ENCODE results near the gene RFTN1. TPM values are rescaled to one million over a fixed set of nuclear protein-coding genes. Genes with fewer than 3 reads are reported as not detected.
"Not testable (repeated sequence)": the region's sequence is repeated elsewhere in the genome, so short reads cannot be mapped to it uniquely, and the experiment has no call there.

The RFTN1 gene
- polyA plus RNA-seq, 2 donors = 2.1 to 3.7 TPM

DNA sequence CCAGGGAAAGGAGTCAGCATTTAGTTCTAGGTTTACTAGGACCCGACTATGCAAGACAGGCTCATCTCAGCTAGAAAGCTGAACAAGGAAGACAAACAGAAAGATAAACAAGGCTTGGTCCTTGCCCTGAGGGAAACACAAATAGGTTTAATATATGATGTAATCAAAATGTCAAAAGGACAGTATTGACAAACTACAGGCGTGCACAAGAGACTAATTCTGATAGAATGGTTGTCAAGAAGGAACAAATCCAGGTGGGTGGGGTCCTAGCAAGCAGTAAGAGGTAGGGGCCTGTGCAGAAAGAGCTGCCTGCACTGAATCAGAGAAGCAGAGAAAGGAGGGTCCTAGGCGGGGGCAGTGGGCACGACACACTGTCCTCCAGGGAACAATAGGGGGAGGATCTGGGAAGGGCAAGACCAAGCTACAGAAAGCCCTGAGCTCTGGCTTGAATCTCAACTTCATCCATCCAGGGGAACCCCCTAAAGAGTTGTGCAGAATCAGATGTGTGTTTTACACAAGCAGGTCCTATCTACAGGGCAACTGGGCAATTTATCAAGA, 23.4 kb downstream of the RFTN1 start:
- WGBS, 2 donors = 58 to 60% methylated on average over 4 of the region's 4 CpGs
- H3K4me1 ChIP-seq (ENCODE audit: control insufficient read depth in 2 of 2, insufficient read depth in 2 of 2, low read length in 1 of 2) = no peaks in the 10 kb centered on the region
- H3K27me3 ChIP-seq (ENCODE audit: control insufficient read depth in 1 of 2, insufficient read depth in 2 of 2, low read length in 2 of 2) = no peaks in the 10 kb centered on the region
- no peaks in the 10 kb centered on the region for H3K36me3 ChIP-seq (ENCODE audit: control insufficient read depth in 2 of 2, insufficient read depth in 2 of 2, low read length in 1 of 2)
- H3K4me3 ChIP-seq (ENCODE audit: low read depth in 1 of 2, low read length in 2 of 2) = no peak overlapping the region
- no peaks in the 10 kb centered on the region for H3K9me3 ChIP-seq (ENCODE audit: control insufficient read depth in 2 of 2, insufficient read depth in 1 of 2, low read depth in 1 of 2, low read length in 1 of 2)
- no peak overlapping the region for H3K27ac ChIP-seq (ENCODE audit: low read depth in 2 of 2, low read length in 1 of 2)

DNA sequence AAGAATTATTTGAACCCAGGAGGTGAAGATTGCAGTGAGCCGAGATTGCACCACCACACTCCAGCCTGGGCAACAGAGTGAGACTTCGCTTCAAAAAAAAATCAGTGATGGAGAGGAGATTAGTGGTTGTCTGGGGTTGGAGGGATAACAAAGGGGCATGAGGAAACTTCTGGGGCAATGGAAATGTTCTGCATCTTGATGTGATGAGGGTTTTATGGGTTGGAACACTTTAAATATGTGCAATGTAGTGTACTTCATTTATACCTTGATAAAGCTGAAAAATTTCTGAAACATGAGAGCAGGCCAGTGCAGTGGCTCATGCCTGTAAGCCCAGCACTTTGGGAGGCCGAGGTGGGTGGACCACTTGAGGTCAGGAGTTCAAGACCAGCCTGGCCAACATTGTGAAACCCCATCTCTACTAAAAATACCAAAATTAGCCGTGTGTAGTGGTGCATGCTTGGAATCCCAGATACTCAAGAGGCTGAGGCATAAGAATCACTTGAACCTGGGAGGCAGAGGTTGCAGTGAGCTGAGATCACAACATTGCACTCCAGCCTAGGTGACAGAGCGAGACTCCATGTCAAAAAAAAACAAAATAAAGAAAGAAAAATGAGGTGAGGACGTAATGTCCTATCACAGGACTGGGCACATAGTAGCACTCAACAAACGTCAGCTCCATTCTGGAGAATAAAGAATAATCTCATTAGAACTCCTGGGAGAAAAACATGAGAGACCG, 24.0 kb downstream of the RFTN1 start:
- H3K4me3 ChIP-seq (ENCODE audit: low read depth in 1 of 2, low read length in 2 of 2); H3K36me3 ChIP-seq (ENCODE audit: control insufficient read depth in 2 of 2, insufficient read depth in 2 of 2, low read length in 1 of 2); H3K27ac ChIP-seq (ENCODE audit: low read depth in 2 of 2, low read length in 1 of 2); H3K27me3 ChIP-seq (ENCODE audit: control insufficient read depth in 1 of 2, insufficient read depth in 2 of 2, low read length in 2 of 2); H3K4me1 ChIP-seq (ENCODE audit: control insufficient read depth in 2 of 2, insufficient read depth in 2 of 2, low read length in 1 of 2); H3K9me3 ChIP-seq (ENCODE audit: control insufficient read depth in 2 of 2, insufficient read depth in 1 of 2, low read depth in 1 of 2, low read length in 1 of 2): not testable (repeated sequence)
- 86 to 89% methylated on average over 8 of the region's 8 CpGs for WGBS, 2 donors

DNA sequence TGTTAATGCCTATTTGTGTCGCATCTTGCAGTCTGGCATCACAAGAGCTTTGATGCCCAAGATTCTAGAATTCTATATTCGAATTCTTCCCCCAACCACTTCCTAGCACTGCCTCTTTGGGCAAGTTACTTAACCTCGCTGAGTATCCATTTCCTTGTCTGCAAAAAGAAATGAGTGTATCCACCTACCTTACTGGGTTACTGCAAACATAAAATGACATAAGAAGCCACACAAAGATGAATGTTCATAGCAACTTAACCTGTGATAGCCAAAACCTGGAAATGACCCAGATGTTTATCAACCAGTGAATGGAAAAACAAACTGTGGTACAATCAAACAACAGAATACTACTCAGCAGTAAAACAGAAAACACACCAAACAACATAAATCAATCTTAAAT, 24.9 kb downstream of the RFTN1 start:
- no peak overlapping the region for H3K27ac ChIP-seq (ENCODE audit: low read depth in 2 of 2, low read length in 1 of 2)
- no peaks in the 10 kb centered on the region for H3K9me3 ChIP-seq (ENCODE audit: control insufficient read depth in 2 of 2, insufficient read depth in 1 of 2, low read depth in 1 of 2, low read length in 1 of 2)
- H3K4me3 ChIP-seq (ENCODE audit: low read depth in 1 of 2, low read length in 2 of 2) = no peak overlapping the region
- H3K36me3 ChIP-seq (ENCODE audit: control insufficient read depth in 2 of 2, insufficient read depth in 2 of 2, low read length in 1 of 2) = no peaks in the 10 kb centered on the region
- WGBS, 2 donors = 83 to 89% methylated on average over 3 of the region's 3 CpGs
- H3K27me3 ChIP-seq (ENCODE audit: control insufficient read depth in 1 of 2, insufficient read depth in 2 of 2, low read length in 2 of 2) = no peaks in the 10 kb centered on the region
- H3K4me1 ChIP-seq (ENCODE audit: control insufficient read depth in 2 of 2, insufficient read depth in 2 of 2, low read length in 1 of 2) = no peaks in the 10 kb centered on the region

DNA sequence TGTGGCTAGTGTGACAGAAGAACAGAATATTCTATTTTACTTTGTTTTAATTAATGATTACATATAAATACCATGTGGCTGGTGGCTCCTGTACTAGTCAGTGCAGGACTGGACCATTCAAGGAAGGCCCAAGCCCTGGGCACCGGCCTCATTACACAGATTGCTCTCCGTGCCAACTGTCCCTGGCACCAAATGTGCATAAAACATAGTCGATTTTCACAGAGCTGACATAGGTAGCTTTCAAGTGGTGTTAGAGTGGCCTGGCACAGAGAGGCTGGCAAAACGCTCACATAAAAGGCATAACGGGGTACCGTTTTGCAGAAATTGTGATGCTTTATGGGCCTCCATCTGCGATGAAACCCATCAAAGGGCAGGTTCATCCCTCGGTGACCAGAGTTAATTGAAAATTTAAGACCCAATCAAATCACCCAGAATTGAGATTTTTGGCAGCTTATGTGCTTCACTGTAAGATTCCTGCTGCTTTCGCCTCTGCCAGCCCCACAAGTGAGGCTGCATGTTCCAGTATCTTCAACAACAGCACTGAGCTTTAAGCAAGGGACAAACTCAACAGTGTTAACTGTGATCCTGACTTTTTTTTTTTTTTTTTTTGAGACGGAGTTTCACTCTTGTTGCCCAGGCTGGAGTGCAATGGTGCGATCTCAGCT, 25.9 kb downstream of the RFTN1 start:
- Histone ChIP-seq H3K27ac (ENCODE audit: low read depth in 2 of 2, low read length in 1 of 2) (no peak overlapping the region), H3K36me3 (ENCODE audit: control insufficient read depth in 2 of 2, insufficient read depth in 2 of 2, low read length in 1 of 2) (no peaks in the 10 kb centered on the region), H3K9me3 (ENCODE audit: control insufficient read depth in 2 of 2, insufficient read depth in 1 of 2, low read depth in 1 of 2, low read length in 1 of 2) (no peaks in the 10 kb centered on the region), H3K4me3 (ENCODE audit: low read depth in 1 of 2, low read length in 2 of 2) (no peak overlapping the region), H3K4me1 (ENCODE audit: control insufficient read depth in 2 of 2, insufficient read depth in 2 of 2, low read length in 1 of 2) (peaks cover 0 to 1% of the 10 kb centered on the region in 2 donors), H3K27me3 (ENCODE audit: control insufficient read depth in 1 of 2, insufficient read depth in 2 of 2, low read length in 2 of 2) (no peaks in the 10 kb centered on the region)
- WGBS, 2 donors = 92 to 94% methylated on average over 11 of the region's 11 CpGs

DNA sequence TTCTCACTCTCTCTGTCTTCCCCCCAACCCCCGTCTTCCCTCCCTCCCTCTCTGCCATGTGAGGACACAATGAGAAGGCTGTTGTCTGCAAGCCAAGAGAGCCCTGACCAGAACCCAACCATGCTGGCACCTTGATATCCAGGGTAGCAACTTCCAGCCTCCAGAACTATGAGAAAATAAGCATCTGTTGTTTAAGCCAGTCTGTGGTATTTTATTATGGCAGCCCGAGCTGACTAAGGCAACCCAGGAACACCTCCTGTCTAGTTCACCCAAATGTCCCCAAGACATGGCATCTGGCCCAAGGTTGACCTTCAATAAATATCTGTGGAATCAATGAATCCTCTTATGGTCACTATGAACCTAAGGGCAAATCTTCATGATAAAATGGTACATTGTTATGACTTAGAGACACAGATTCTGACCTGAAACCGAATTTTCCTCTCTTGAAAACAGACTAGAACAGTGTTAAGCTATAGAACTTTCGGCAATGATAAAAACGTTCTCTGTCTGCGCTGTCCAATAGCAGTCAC, 26.5 kb downstream of the RFTN1 start:
- no peaks in the 10 kb centered on the region for H3K9me3 ChIP-seq (ENCODE audit: control insufficient read depth in 2 of 2, insufficient read depth in 1 of 2, low read depth in 1 of 2, low read length in 1 of 2)
- H3K27me3 ChIP-seq (ENCODE audit: control insufficient read depth in 1 of 2, insufficient read depth in 2 of 2, low read length in 2 of 2) = no peaks in the 10 kb centered on the region
- no peak overlapping the region for H3K27ac ChIP-seq (ENCODE audit: low read depth in 2 of 2, low read length in 1 of 2)
- no peak overlapping the region for H3K4me3 ChIP-seq (ENCODE audit: low read depth in 1 of 2, low read length in 2 of 2)
- WGBS, 2 donors = 90 to 93% methylated on average over 6 of the region's 6 CpGs
- peaks cover 0 to 2% of the 10 kb centered on the region in 2 donors for H3K4me1 ChIP-seq (ENCODE audit: control insufficient read depth in 2 of 2, insufficient read depth in 2 of 2, low read length in 1 of 2)
- no peaks in the 10 kb centered on the region for H3K36me3 ChIP-seq (ENCODE audit: control insufficient read depth in 2 of 2, insufficient read depth in 2 of 2, low read length in 1 of 2)

DNA sequence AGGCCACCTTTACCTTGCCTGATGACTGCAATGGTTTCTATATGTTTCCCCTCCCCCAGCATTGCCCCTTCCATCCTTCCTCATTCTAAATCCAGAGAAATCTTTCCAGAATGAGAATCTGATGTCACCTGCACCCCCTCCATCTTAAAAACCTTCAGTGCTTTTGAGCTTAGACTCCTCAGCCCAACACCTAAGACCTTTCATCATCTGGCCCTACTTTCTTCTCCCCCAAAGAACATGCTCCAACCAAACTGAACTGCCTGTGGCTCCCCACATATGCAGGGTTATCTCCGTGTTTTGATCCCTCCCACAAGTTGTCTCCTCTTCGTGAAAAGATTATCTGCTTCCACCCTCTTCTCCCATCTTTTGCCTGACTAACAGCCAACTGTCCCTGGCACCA, 27.3 kb downstream of the RFTN1 start:
- WGBS, 2 donors = 88 to 91% methylated on average over 2 of the region's 2 CpGs
- no peak overlapping the region for H3K27ac ChIP-seq (ENCODE audit: low read depth in 2 of 2, low read length in 1 of 2)
- no peaks in the 10 kb centered on the region for H3K27me3 ChIP-seq (ENCODE audit: control insufficient read depth in 1 of 2, insufficient read depth in 2 of 2, low read length in 2 of 2)
- H3K9me3 ChIP-seq (ENCODE audit: control insufficient read depth in 2 of 2, insufficient read depth in 1 of 2, low read depth in 1 of 2, low read length in 1 of 2) = no peaks in the 10 kb centered on the region
- no peak overlapping the region for H3K4me3 ChIP-seq (ENCODE audit: low read depth in 1 of 2, low read length in 2 of 2)
- peaks cover 0 to 2% of the 10 kb centered on the region in 2 donors for H3K4me1 ChIP-seq (ENCODE audit: control insufficient read depth in 2 of 2, insufficient read depth in 2 of 2, low read length in 1 of 2)
- H3K36me3 ChIP-seq (ENCODE audit: control insufficient read depth in 2 of 2, insufficient read depth in 2 of 2, low read length in 1 of 2) = no peaks in the 10 kb centered on the region

DNA sequence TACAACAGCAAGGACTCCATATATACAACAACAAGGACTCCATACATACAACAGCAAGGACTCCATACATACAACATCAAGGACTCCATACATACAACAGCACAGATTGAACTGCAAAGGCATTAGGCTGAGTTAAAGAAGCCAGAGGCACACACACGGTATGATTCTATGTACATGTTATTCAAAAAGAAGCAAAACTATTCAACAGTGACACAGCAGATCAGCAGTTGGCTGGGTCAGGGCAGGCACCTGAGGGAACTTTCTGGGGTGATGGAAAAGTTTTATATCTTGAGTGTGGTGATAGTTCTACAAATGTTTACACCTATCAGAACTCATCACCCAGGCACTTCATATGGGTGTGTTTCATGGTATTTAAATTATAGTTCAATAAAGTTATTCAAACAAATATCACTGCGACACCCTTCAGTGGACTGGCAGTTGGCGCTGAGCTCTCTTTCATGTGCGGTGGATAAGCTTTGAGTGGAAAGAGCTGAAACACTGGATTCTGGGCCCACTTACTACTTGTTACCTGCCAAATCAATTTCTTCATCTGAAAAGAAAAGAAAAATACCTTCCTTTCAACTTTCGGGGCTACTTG, 28.0 kb downstream of the RFTN1 start:
- Histone ChIP-seq H3K4me1 (ENCODE audit: control insufficient read depth in 2 of 2, insufficient read depth in 2 of 2, low read length in 1 of 2) (peaks cover 0 to 2% of the 10 kb centered on the region in 2 donors), H3K27me3 (ENCODE audit: control insufficient read depth in 1 of 2, insufficient read depth in 2 of 2, low read length in 2 of 2) (no peaks in the 10 kb centered on the region), H3K36me3 (ENCODE audit: control insufficient read depth in 2 of 2, insufficient read depth in 2 of 2, low read length in 1 of 2) (no peaks in the 10 kb centered on the region), H3K27ac (ENCODE audit: low read depth in 2 of 2, low read length in 1 of 2) (no peak overlapping the region), H3K9me3 (ENCODE audit: control insufficient read depth in 2 of 2, insufficient read depth in 1 of 2, low read depth in 1 of 2, low read length in 1 of 2) (no peaks in the 10 kb centered on the region), H3K4me3 (ENCODE audit: low read depth in 1 of 2, low read length in 2 of 2) (no peak overlapping the region)
- WGBS, 2 donors = 81 to 82% methylated on average over 5 of the region's 5 CpGs

DNA sequence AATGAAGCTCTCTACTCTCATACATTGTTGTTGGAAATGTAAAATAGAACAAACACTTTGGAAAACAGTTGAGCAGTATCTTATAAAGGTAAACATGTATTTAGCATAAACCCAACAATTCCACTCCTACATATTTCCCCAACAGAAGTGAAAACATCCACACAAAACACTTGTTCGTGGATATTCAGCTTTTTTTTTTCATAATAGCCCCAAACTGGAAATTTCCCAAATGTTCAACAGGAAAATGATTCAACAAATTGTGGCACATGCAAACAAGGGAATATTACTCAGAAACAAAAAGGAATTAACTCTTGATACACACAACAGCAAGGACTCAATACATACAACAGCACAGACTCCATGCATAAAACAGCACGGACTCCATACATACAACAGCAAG, 28.5 kb downstream of the RFTN1 start:
- Histone ChIP-seq H3K36me3 (ENCODE audit: control insufficient read depth in 2 of 2, insufficient read depth in 2 of 2, low read length in 1 of 2) (no peaks in the 10 kb centered on the region), H3K27ac (ENCODE audit: low read depth in 2 of 2, low read length in 1 of 2) (no peak overlapping the region), H3K27me3 (ENCODE audit: control insufficient read depth in 1 of 2, insufficient read depth in 2 of 2, low read length in 2 of 2) (no peaks in the 10 kb centered on the region), H3K4me3 (ENCODE audit: low read depth in 1 of 2, low read length in 2 of 2) (no peak overlapping the region), H3K9me3 (ENCODE audit: control insufficient read depth in 2 of 2, insufficient read depth in 1 of 2, low read depth in 1 of 2, low read length in 1 of 2) (no peaks in the 10 kb centered on the region), H3K4me1 (ENCODE audit: control insufficient read depth in 2 of 2, insufficient read depth in 2 of 2, low read length in 1 of 2) (peaks cover 0 to 2% of the 10 kb centered on the region in 2 donors)
- 72 to 80% methylated on average over 2 of the region's 2 CpGs for WGBS, 2 donors

DNA sequence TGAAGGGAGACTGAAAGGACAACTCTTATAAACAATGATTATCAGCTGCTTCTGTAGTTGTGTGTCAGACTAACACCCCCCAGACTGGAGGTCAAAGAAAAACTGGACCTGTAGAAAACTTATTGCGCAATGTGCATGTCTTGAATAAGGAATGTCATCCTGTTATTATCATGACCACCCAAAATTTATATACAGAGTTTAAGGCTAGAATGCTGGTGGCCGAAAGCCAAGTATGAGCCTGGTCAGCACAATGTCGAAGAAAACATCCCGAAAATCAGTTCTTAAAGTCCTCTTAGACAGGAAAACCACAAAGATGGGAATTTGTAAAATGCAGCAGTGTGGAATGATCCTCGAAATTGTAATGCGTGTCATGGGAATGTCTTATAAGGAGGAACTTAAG, 29.3 kb downstream of the RFTN1 start:
- WGBS, 2 donors = 65 to 70% methylated on average over 6 of the region's 6 CpGs
- H3K27me3 ChIP-seq (ENCODE audit: control insufficient read depth in 1 of 2, insufficient read depth in 2 of 2, low read length in 2 of 2) = no peaks in the 10 kb centered on the region
- H3K36me3 ChIP-seq (ENCODE audit: control insufficient read depth in 2 of 2, insufficient read depth in 2 of 2, low read length in 1 of 2) = no peaks in the 10 kb centered on the region
- H3K9me3 ChIP-seq (ENCODE audit: control insufficient read depth in 2 of 2, insufficient read depth in 1 of 2, low read depth in 1 of 2, low read length in 1 of 2) = no peaks in the 10 kb centered on the region
- H3K4me3 ChIP-seq (ENCODE audit: low read depth in 1 of 2, low read length in 2 of 2) = no peak overlapping the region
- H3K4me1 ChIP-seq (ENCODE audit: control insufficient read depth in 2 of 2, insufficient read depth in 2 of 2, low read length in 1 of 2) = peaks cover 0 to 2% of the 10 kb centered on the region in 2 donors
- no peak overlapping the region for H3K27ac ChIP-seq (ENCODE audit: low read depth in 2 of 2, low read length in 1 of 2)
